Brain microvascular endothelial cell (primary cell): ENCODE results near the gene PLXNA3.

ENCODE experiments used
- DNase-seq: peaks from one replicate; pipeline ENCODE4 v3.0.0-alpha.2; 2020
- H3K27ac ChIP-seq: fragments of 250-450 bp; sonication (Bioruptor Pico); 2 replicates; pipeline ENCODE4 v1.5.1; 2020; ENCODE audit warnings: mild to moderate bottlenecking, moderate library complexity
- H3K27me3 ChIP-seq: fragments of 250-450 bp; sonication (Bioruptor Pico); replicated peaks from 2 replicates; pipeline ENCODE4 v1.5.1; 2020; ENCODE audit warnings: mild to moderate bottlenecking
- H3K36me3 ChIP-seq: fragments of 250-450 bp; sonication (Bioruptor Pico); replicated peaks from 2 replicates; pipeline ENCODE4 v1.5.1; 2020; ENCODE audit warnings: mild to moderate bottlenecking
- H3K4me3 ChIP-seq: 2 replicates; pipeline ENCODE4 v1.5.1; 2011; ENCODE audit warnings: low read depth, mild to moderate bottlenecking, control low read depth, low read length, moderate library complexity
- CTCF ChIP-seq: IDR thresholded peaks from 2 replicates; pipeline ENCODE4 v1.5.1; 2011; ENCODE audit warnings: low read depth, mild to moderate bottlenecking, moderate library complexity, low read length, control low read depth, inconsistent platforms; ENCODE audit errors: missing control alignments
- in situ Hi-C: cut with HindIII; loops from 2 replicates; pipeline ENCODE4 v1.10.0; 2017; ENCODE audit warnings: low sequenced_read_pairs, low pct_ligation_motif_present

The PLXNA3 gene

GRCh38 chrX:154506483-154507332, 48.6 kb downstream of the PLXNA3 start:
- no peak overlapping the region for H3K4me3 ChIP-seq
- DNase-seq, result no peak
- no peak overlapping the region for H3K27ac ChIP-seq
- in situ Hi-C loops, result no loop called here
- H3K36me3 ChIP-seq, result no peaks in the 10 kb centered on the region
- no peak for TF ChIP-seq CTCF
- H3K27me3 ChIP-seq, result no peaks in the 10 kb centered on the region

GRCh38 chrX:154507673-154508383, 49.7 kb downstream of the PLXNA3 start:
- Histone ChIP-seq H3K27me3 (no peaks in the 10 kb centered on the region), H3K4me3 (no peak overlapping the region), H3K36me3 (no peaks in the 10 kb centered on the region), H3K27ac (no peak overlapping the region)
- no peak for TF ChIP-seq CTCF
- in situ Hi-C loops, result no loop called here
- DNase-seq, result no peak

GRCh38 chrX:154508384-154508745, 50.3 kb downstream of the PLXNA3 start:
- no peak overlapping the region for H3K4me3 ChIP-seq
- no peak overlapping the region for H3K27ac ChIP-seq
- no peak for DNase-seq
- H3K36me3 ChIP-seq, result no peaks in the 10 kb centered on the region
- in situ Hi-C loops, result no loop called here
- no peaks in the 10 kb centered on the region for H3K27me3 ChIP-seq
- no peak for TF ChIP-seq CTCF

- in situ Hi-C loops, result no loop called here
- Histone ChIP-seq H3K27ac (no peak overlapping the region), H3K36me3 (no peaks in the 10 kb centered on the region), H3K4me3 (no peak overlapping the region), H3K27me3 (no peaks in the 10 kb centered on the region)
- no peak for DNase-seq
- no peak for TF ChIP-seq CTCF
Observed at GRCh38 chrX:154509455-154509854, 51.4 kb downstream of the PLXNA3 start.

- no peak for TF ChIP-seq CTCF
- H3K27me3 ChIP-seq, result no peaks in the 10 kb centered on the region
- DNase-seq, result no peak
- no peak overlapping the region for H3K27ac ChIP-seq
- in situ Hi-C loops, result no loop called here
- no peak overlapping the region for H3K4me3 ChIP-seq
- H3K36me3 ChIP-seq, result no peaks in the 10 kb centered on the region
Observed at GRCh38 chrX:154511761-154512160, 53.7 kb downstream of the PLXNA3 start.
